GM12878 (cell line): ENCODE data around the gene GRIK4. TPM values are rescaled to one million over a fixed set of nuclear protein-coding genes. Genes with fewer than 3 reads are reported as not detected.
A peak's percentile ranks its signal among the peaks of the same experiment; 100 is the strongest.

Experiments used
- DPF2 ChIP-seq: fragments of 450-650 bp; IDR thresholded peaks from 2 replicates; pipeline ENCODE4 v1.6.1; 2017; ENCODE audit warnings: mild to moderate bottlenecking
- E4F1 ChIP-seq: fragments of 450-650 bp; IDR thresholded peaks from 2 replicates; pipeline ENCODE4 v1.6.1; 2018; ENCODE audit warnings: borderline replicate concordance, mild to moderate bottlenecking; ENCODE audit not compliant: partially characterized antibody
- FOXM1 ChIP-seq: IDR thresholded peaks from 2 replicates; pipeline ENCODE4 v1.6.1; 2012; ENCODE audit warnings: low read depth, mild to moderate bottlenecking, inconsistent platforms, low read length, moderate library complexity
- IKZF2 ChIP-seq, 2 experiments: fragments of 450-650 bp; IDR thresholded peaks; 2 replicates each; pipeline ENCODE4 v1.6.1; 2017; ENCODE audit warnings: mild to moderate bottlenecking in 2 of 2, moderate library complexity in 2 of 2
- IRF4 ChIP-seq: IDR thresholded peaks from 2 replicates; pipeline ENCODE4 v1.6.1; 2011; ENCODE audit warnings: low read depth, low read length
- RCOR1 ChIP-seq: conservative IDR thresholded peaks from 2 replicates; pipeline ENCODE4 v1.6.1; 2012; ENCODE audit warnings: low read depth, low read length, improper control_type of control experiment
- ZBTB11 ChIP-seq: fragments of 450-650 bp; formaldehyde crosslinking; IDR thresholded peaks from 2 replicates; pipeline ENCODE4 v1.5.0; 2022; ENCODE audit warnings: mild to moderate bottlenecking, missing genetic modification characterization
- polyA plus RNA-seq, 11 experiments: library from polyadenylated mRNA; depleted of rRNA in 4 of 11; unstranded in 6 of 11; stranded (reverse) in 5 of 11; fragments of >200 nt; fragmentation: Nextera tagmentation in 4 of 11; fragmentation: Illumina TruSeq in 1 of 11; extraction: Ambion mirVana in 4 of 11; extraction: Trizol in 1 of 11; gene quantifications; 1 replicate in 1 of 11; 2 replicates in 10 of 11; pipeline versions ENCODE4 v1.2.1 to v1.2.3, GENCODE V29; 2011 to 2016; ENCODE audit warnings: inconsistent platforms in 2 of 11, missing spikeins in 2 of 11, low read depth in 1 of 11
- total RNA-seq, 4 experiments: library from RNA; depleted of rRNA in 3 of 4; stranded (reverse); fragments of >200 nt in 3 of 4; fragmentation: Illumina TruSeq in 1 of 4; extraction: Trizol in 1 of 4; gene quantifications; 2 replicates each; pipeline versions ENCODE4 v1.2.1 to v1.2.3, GENCODE V29; 2013 to 2021
- TF ChIP-seq, protein P1 (sequence below), 3 experiments: IDR thresholded peaks in 2 of 3; conservative IDR thresholded peaks in 1 of 3; 2 replicates each; pipeline ENCODE4 v1.5.1; 2011; ENCODE audit warnings: low read depth in 3 of 3, low read length in 3 of 3, mild to moderate bottlenecking in 3 of 3, control low read depth in 2 of 3, moderate library complexity in 2 of 3, inconsistent platforms in 1 of 3, mixed read lengths in 1 of 3; ENCODE audit not compliant: control insufficient read depth in 2 of 3, insufficient read depth in 1 of 3; ENCODE audit errors: extremely low read depth in 1 of 3
- TF ChIP-seq, protein P2 (sequence below): IDR thresholded peaks from 2 replicates; pipeline ENCODE4 v1.6.1; 2012; ENCODE audit warnings: low read depth, low read length, improper control_type of control experiment

Gene GRIK4
- total and polyA plus RNA-seq, 10 of the 15 experiments (the other 5 are each of a cell fraction or from before 2014, with no cell fraction given): 0.33 to 3.6 (median 0.72) TPM

DNA sequence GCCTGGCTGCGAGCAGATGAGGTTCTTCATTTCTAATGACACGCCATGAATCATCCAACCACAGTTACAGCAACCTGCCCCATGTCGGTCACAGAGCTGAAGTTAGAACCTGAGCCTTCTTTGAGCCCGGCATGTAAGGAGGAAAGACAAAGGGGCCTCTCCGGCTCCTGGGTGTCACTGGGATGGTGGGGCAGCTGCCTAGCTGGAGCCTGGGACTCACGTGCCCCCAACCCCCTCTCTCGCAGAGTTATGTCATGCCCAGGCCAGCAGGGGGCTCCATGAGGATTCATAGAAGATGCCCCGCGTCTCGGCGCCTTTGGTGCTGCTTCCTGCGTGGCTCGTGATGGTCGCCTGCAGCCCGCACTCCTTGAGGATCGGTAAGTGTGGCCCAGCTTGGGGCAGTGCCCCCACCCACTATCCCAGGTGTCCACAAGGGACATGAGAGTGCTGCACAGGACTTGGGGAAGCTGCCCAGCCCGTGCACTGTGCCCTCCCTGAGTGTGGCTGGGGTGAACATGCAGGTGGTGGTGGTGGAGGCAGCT is 148.5 kb downstream of the GRIK4 start (continued):
- no peak for TF ChIP-seq ZBTB11
- no peak for TF ChIP-seq E4F1
- TF ChIP-seq IRF4: 0 out of 2 replicates have a peak, but pooled peaks have one; percentile 39
- 0 out of 2 replicates have a peak, but pooled peaks have one; percentile 22 for TF ChIP-seq DPF2
- TF ChIP-seq IKZF2 (IDR thresholded peaks at IDR 0.05): no peak
- TF ChIP-seq, protein P1, sequence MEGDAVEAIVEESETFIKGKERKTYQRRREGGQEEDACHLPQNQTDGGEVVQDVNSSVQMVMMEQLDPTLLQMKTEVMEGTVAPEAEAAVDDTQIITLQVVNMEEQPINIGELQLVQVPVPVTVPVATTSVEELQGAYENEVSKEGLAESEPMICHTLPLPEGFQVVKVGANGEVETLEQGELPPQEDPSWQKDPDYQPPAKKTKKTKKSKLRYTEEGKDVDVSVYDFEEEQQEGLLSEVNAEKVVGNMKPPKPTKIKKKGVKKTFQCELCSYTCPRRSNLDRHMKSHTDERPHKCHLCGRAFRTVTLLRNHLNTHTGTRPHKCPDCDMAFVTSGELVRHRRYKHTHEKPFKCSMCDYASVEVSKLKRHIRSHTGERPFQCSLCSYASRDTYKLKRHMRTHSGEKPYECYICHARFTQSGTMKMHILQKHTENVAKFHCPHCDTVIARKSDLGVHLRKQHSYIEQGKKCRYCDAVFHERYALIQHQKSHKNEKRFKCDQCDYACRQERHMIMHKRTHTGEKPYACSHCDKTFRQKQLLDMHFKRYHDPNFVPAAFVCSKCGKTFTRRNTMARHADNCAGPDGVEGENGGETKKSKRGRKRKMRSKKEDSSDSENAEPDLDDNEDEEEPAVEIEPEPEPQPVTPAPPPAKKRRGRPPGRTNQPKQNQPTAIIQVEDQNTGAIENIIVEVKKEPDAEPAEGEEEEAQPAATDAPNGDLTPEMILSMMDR (IDR thresholded peaks at IDR 0.05 in 2 of 3, conservative IDR thresholded peaks at IDR 0.05 in 1 of 3; ENCODE audit: control insufficient read depth in 2 of 3, extremely low read depth in 1 of 3, insufficient read depth in 1 of 3, low read depth in 3 of 3, low read length in 3 of 3): peak; percentile 52 to 79 (median 72)
- TF ChIP-seq, protein P2, sequence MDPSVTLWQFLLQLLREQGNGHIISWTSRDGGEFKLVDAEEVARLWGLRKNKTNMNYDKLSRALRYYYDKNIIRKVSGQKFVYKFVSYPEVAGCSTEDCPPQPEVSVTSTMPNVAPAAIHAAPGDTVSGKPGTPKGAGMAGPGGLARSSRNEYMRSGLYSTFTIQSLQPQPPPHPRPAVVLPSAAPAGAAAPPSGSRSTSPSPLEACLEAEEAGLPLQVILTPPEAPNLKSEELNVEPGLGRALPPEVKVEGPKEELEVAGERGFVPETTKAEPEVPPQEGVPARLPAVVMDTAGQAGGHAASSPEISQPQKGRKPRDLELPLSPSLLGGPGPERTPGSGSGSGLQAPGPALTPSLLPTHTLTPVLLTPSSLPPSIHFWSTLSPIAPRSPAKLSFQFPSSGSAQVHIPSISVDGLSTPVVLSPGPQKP: no peak
- TF ChIP-seq FOXM1: no peak
- no peak for TF ChIP-seq RCOR1
